Tibial nerve (tissue), 4 donors: Measurements from ENCODE around the gene LARP6.

ENCODE experiments used
- EP300 ChIP-seq, 2 donors: sonication (generic); formaldehyde crosslinking; IDR thresholded peaks; one replicate each; pipeline ENCODE4 v1.6.1; 2017; ENCODE audit warnings: antibody characterized with exemption in 2 of 2, mild to moderate bottlenecking in 1 of 2
- POLR2A ChIP-seq, 2 donors: fragments of 450-650 bp; IDR thresholded peaks; one replicate each; pipeline ENCODE4 v1.6.1; 2017; ENCODE audit warnings: antibody characterized with exemption in 2 of 2, mild to moderate bottlenecking in 2 of 2, moderate library complexity in 2 of 2
- TF ChIP-seq, protein P1 (sequence below), 5 experiments: fragments of 200-600 bp in 3 of 5; fragments of 450-650 bp in 2 of 5; sonication (generic) in 3 of 5; IDR thresholded peaks; one replicate each; pipeline ENCODE4 v1.5.1; 2016 to 2019; ENCODE audit warnings: antibody characterized with exemption in 5 of 5, mild to moderate bottlenecking in 3 of 5, moderate library complexity in 2 of 5

DNA sequence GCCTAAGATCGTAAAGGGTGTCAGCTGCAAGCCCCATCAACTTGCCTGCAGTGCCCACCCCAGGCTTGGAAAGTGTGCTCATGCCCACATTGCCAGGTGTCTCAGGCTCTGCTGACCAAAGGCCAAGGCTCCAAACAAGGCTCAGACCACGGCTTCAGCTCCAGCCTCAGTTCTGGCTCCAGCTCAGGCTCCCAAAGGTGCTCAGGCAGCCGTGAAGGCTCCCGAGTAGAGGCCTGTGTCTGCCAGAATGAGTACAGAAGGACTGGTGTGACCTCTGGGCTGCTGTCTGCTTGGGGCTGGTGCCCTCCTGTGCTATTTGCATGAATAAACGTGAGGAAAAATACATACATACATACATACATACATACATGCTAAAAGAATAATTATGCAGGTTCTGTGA is 62.7 kb downstream of the LARP6 start:
- TF ChIP-seq EP300 (IDR thresholded peaks at IDR 0.05) (no peak), POLR2A (IDR thresholded peaks at IDR 0.05) (no peak)
- TF ChIP-seq, protein P1, sequence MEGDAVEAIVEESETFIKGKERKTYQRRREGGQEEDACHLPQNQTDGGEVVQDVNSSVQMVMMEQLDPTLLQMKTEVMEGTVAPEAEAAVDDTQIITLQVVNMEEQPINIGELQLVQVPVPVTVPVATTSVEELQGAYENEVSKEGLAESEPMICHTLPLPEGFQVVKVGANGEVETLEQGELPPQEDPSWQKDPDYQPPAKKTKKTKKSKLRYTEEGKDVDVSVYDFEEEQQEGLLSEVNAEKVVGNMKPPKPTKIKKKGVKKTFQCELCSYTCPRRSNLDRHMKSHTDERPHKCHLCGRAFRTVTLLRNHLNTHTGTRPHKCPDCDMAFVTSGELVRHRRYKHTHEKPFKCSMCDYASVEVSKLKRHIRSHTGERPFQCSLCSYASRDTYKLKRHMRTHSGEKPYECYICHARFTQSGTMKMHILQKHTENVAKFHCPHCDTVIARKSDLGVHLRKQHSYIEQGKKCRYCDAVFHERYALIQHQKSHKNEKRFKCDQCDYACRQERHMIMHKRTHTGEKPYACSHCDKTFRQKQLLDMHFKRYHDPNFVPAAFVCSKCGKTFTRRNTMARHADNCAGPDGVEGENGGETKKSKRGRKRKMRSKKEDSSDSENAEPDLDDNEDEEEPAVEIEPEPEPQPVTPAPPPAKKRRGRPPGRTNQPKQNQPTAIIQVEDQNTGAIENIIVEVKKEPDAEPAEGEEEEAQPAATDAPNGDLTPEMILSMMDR (IDR thresholded peaks at IDR 0.05), result no peak
